Loucy (cell line): ENCODE results near the gene MCEE.
"Not testable (repeated sequence)": the region's sequence is repeated elsewhere in the genome, so short reads cannot be mapped to it uniquely, and the experiment has no call there.

ENCODE experiments used
- H2AFZ ChIP-seq: fragments of 200-600 bp; sonication (generic); 2 replicates; pipeline ENCODE4 v1.6.0; 2016; ENCODE audit warnings: antibody characterized with exemption, mild to moderate bottlenecking, low read length, moderate library complexity
- H3F3A ChIP-seq: fragments of 200-600 bp; 2 replicates; pipeline ENCODE4 v1.6.0; 2016; ENCODE audit warnings: antibody characterized with exemption, low read depth, mild to moderate bottlenecking
- H3K27me3 ChIP-seq: fragments of 200-600 bp; sonication (generic); 2 replicates; pipeline ENCODE4 v1.6.1; 2014; ENCODE audit warnings: low read length, mild to moderate bottlenecking; ENCODE audit not compliant: insufficient read depth, poor library complexity, severe bottlenecking
- H3K36me3 ChIP-seq: fragments of 200-600 bp; sonication (generic); 2 replicates; pipeline ENCODE4 v1.6.1; 2016; ENCODE audit warnings: low read length; ENCODE audit not compliant: insufficient read depth
- H3K4me1 ChIP-seq: fragments of 200-600 bp; sonication (generic); 2 replicates; pipeline ENCODE4 v1.5.1; 2014; ENCODE audit warnings: low read length, mild to moderate bottlenecking; ENCODE audit not compliant: insufficient read depth, poor library complexity, severe bottlenecking
- H3K4me2 ChIP-seq: fragments of 200-600 bp; sonication (generic); 2 replicates; pipeline ENCODE4 v1.6.0; 2014; ENCODE audit warnings: antibody characterized with exemption, low read length, low read depth, mild to moderate bottlenecking; ENCODE audit not compliant: poor library complexity, severe bottlenecking
- H3K4me3 ChIP-seq: fragments of 200-600 bp; sonication (generic); 2 replicates; pipeline ENCODE4 v1.5.1; 2014; ENCODE audit warnings: low read length, mild to moderate bottlenecking, mixed read lengths; ENCODE audit not compliant: poor library complexity, severe bottlenecking
- H3K79me2 ChIP-seq: fragments of 200-600 bp; sonication (generic); 2 replicates; pipeline ENCODE4 v1.6.1; 2014; ENCODE audit warnings: low read length; ENCODE audit not compliant: insufficient read depth
- H3K9ac ChIP-seq: fragments of 200-600 bp; sonication (generic); 2 replicates; pipeline ENCODE4 v1.6.0; 2014; ENCODE audit warnings: mild to moderate bottlenecking, low read depth, low read length, moderate library complexity; ENCODE audit not compliant: poor library complexity, severe bottlenecking
- H3K9me2 ChIP-seq: fragments of 200-600 bp; sonication (generic); replicated peaks from 2 replicates; pipeline ENCODE4 v1.6.1; 2016; ENCODE audit warnings: low read depth, low read length, mixed read lengths
- H3K9me3 ChIP-seq: fragments of 200-600 bp; sonication (generic); 2 replicates; pipeline ENCODE4 v1.6.1; 2014; ENCODE audit warnings: mild to moderate bottlenecking, antibody characterized with exemption, low read length, low read depth; ENCODE audit not compliant: insufficient read depth
- H4K20me1 ChIP-seq: fragments of 200-600 bp; sonication (generic); 2 replicates; pipeline ENCODE4 v1.6.0; 2014; ENCODE audit warnings: antibody characterized with exemption, low read length, mild to moderate bottlenecking; ENCODE audit not compliant: insufficient read depth, poor library complexity, severe bottlenecking
- EZH2phosphoT487 ChIP-seq: fragments of 200-600 bp; IDR thresholded peaks from 2 replicates; pipeline ENCODE4 v1.6.1; 2018; ENCODE audit warnings: antibody characterized with exemption, mild to moderate bottlenecking, moderate library complexity, borderline replicate concordance
- TF ChIP-seq, protein P1 (sequence below): fragments of 200-600 bp; sonication (generic); conservative IDR thresholded peaks from 2 replicates; pipeline ENCODE4 v1.5.1; 2014; ENCODE audit warnings: mild to moderate bottlenecking, antibody characterized with exemption, low read length

Gene MCEE

DNA sequence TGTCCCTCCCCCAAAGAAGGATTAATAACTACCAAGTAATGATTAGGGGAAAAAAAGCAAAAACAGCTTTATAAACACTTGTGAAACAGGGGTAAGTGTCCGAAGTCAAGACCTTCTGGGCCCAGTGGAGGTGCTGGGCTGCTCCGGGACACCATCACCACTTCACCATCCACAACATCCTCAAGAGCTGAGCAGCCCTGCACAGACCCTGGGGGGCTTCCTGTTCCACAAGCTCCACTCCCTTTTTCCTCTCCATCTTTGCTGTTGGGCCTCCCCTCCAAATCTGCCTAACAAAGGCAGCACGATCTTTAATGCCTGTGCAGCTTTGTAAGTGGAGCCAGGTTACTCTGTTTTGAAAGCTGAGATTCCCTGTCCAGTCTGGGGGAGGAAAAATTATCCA, 46.7 kb downstream of the MCEE start:
- H3K4me1 ChIP-seq, H3K79me2 ChIP-seq, H4K20me1 ChIP-seq, H3F3A ChIP-seq, H3K9ac ChIP-seq, H3K9me2 ChIP-seq, H3K4me2 ChIP-seq, H3K27me3 ChIP-seq, H3K9me3 ChIP-seq, H3K4me3 ChIP-seq, H3K36me3 ChIP-seq, H2AFZ ChIP-seq: not testable (repeated sequence)

DNA sequence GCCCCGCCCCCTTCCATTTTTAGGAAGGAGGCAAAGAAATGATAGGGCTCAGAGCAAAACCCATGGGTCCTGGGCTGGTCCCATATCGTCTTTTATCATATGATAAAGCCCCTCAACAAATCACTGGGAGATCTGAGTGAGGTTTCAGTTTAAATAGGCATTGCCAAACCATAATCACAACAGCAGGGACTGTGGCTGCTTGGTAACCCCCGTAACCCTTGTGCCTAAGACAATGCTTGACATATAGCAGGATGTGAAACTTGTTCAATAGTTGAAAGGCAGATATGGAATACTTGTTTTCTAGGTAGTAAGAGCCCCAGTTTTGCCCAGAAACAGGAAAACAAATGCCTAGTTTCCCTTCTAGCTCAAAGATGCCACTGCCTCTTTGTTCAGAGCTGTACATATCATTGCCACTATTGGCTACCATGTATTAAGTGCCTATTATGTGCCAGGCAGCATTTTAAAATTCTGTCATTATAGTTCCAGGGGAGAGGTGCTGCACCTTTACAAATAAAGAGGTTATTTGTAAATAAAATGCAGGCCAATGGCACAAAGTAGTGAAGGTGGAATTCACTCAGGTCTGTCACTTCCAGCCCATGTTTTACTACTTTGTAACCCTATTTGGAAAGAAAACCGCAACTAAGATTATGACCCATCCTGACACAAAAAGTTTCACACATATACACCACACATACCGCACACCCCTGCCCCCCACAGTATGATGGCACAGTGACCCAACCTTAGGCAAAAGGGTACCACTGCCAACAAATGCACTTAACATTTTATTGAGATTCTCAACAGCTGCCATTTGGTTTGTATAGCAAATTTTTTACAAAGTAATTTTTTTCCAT, 47.4 kb downstream of the MCEE start:
- H3K36me3 ChIP-seq: peaks cover 16% of the 10 kb centered on the region; the same call in 1 of the 2 replicates
- no peak overlapping the region for H3K9ac ChIP-seq
- no peak overlapping the region for H3K4me2 ChIP-seq
- TF ChIP-seq EZH2phosphoT487: no peak
- TF ChIP-seq, protein P1, sequence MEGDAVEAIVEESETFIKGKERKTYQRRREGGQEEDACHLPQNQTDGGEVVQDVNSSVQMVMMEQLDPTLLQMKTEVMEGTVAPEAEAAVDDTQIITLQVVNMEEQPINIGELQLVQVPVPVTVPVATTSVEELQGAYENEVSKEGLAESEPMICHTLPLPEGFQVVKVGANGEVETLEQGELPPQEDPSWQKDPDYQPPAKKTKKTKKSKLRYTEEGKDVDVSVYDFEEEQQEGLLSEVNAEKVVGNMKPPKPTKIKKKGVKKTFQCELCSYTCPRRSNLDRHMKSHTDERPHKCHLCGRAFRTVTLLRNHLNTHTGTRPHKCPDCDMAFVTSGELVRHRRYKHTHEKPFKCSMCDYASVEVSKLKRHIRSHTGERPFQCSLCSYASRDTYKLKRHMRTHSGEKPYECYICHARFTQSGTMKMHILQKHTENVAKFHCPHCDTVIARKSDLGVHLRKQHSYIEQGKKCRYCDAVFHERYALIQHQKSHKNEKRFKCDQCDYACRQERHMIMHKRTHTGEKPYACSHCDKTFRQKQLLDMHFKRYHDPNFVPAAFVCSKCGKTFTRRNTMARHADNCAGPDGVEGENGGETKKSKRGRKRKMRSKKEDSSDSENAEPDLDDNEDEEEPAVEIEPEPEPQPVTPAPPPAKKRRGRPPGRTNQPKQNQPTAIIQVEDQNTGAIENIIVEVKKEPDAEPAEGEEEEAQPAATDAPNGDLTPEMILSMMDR: no peak
- H3F3A ChIP-seq: no peaks in the 10 kb centered on the region
- H3K4me3 ChIP-seq: no peak overlapping the region
- no peak overlapping the region for H2AFZ ChIP-seq
- no peaks in the 10 kb centered on the region for H3K27me3 ChIP-seq
- H3K9me2 ChIP-seq: no peaks in the 10 kb centered on the region
- H4K20me1 ChIP-seq: no peaks in the 10 kb centered on the region
- H3K79me2 ChIP-seq: no peaks in the 10 kb centered on the region
- H3K4me1 ChIP-seq: no peaks in the 10 kb centered on the region
- no peaks in the 10 kb centered on the region for H3K9me3 ChIP-seq

DNA sequence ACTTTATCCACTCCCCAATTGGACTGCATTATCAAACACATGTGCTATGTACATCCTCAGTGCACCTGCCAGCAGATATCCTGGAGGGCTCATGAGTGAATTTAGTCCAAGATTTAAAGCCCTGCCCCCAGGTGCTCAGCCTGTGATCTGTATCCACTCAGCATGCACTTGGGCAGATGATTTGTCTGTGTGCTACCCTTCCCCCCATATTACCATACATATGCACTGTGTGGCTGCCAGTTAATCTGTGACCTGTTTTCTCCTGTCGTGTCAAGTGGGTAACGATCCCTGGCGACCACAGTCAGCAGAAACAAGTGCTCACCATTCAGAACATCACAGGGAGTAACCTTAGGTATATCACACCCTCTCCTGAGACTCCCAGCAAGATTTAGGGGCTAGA, 51.4 kb downstream of the MCEE start:
- no peaks in the 10 kb centered on the region for H3K27me3 ChIP-seq
- H3K4me1 ChIP-seq: no peaks in the 10 kb centered on the region
- no peaks in the 10 kb centered on the region for H4K20me1 ChIP-seq
- H3K9me2 ChIP-seq: no peaks in the 10 kb centered on the region
- no peak overlapping the region for H3K4me3 ChIP-seq
- H3K9ac ChIP-seq: no peak overlapping the region
- no peak for TF ChIP-seq EZH2phosphoT487
- TF ChIP-seq, protein P1: no peak
- no peak overlapping the region for H2AFZ ChIP-seq
- no peaks in the 10 kb centered on the region for H3K79me2 ChIP-seq
- H3K36me3 ChIP-seq: peaks cover 40% of the 10 kb centered on the region; the same call in 1 of the 2 replicates
- no peaks in the 10 kb centered on the region for H3F3A ChIP-seq
- no peaks in the 10 kb centered on the region for H3K9me3 ChIP-seq
- no peak overlapping the region for H3K4me2 ChIP-seq

DNA sequence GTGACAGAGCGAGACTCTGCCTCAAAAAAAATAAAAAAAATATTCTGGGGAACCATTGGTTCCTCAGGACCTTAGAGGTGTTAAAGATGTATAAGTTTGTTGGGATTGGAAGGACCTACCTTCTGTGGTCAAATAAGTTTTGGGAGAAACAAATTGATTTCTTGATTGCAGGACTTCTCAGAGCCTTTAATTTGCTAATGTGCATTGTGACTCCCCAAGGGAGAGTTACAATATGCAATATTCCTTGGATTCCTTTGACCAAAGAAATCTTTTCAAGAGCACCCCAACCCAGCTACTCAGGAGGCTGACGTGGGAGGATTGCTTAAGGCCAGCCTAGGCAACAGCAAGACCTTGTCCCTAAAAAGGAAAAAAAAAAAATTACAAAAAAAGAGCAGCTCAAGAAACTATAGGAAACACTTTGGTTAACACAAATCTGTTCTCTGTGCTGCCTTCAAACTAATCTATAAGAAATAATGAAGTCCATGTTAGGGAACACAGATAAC, 55.1 kb downstream of the MCEE start:
- Histone ChIP-seq H3K9me3 (no peaks in the 10 kb centered on the region), H3F3A (no peaks in the 10 kb centered on the region), H3K9ac (no peak overlapping the region), H3K4me1 (peaks cover 23% of the 10 kb centered on the region), H3K36me3 (peaks cover 50% of the 10 kb centered on the region; the same call in 1 of the 2 replicates), H4K20me1 (peaks cover 7% of the 10 kb centered on the region), H2AFZ (no peak overlapping the region), H3K9me2 (no peaks in the 10 kb centered on the region), H3K4me2 (no peak overlapping the region), H3K27me3 (no peaks in the 10 kb centered on the region), H3K79me2 (peaks cover 26% of the 10 kb centered on the region), H3K4me3 (no peak overlapping the region)
- TF ChIP-seq, protein P1: no peak
